Hepatic stellate cell (primary cell): ENCODE data around the gene GPR158.

Experiments
- DNase-seq: peaks from one replicate; pipeline ENCODE4 v3.0.0; 2011; ENCODE audit warnings: low spot score

GPR158 gene

DNA sequence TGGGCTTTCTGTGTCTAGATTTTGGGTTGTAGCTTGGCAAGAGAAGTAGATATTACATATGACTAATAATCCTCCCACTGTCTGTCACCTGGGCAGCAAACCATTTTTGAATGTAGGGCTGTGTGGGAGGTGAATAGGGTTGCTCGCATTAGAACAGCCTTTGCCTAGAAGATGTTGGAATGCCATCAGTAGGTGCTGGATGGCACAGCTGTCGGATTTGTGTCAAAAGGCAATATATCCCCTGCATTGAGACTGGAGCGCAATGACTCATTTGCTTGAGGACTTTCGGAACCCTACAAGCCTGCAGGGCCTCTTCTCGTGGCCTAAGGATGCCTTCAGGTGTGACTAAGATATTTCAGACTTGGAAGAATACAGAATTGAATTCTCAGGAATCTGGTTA, 323.8 kb downstream of the GPR158 start:
- no peak for DNase-seq

DNA sequence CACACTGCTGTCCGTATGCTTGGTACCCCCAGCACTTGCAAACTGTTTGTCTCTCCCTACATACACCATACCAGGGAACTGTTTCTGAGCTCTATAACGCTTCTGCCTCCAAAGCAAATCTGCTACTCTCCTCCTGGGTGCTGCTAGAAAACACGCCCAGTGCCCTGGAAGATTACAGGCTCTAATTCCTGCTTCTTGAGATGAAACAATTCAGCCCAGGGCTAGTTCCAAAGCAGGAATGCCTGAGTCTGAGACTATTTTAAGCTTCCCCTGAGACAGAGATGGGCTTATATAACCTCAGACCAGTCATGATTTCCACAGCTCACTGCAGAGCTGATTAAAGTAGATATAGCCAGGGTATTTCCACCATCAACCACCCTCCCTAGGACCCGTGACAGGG, 327.1 kb downstream of the GPR158 start:
- DNase-seq: no peak

DNA sequence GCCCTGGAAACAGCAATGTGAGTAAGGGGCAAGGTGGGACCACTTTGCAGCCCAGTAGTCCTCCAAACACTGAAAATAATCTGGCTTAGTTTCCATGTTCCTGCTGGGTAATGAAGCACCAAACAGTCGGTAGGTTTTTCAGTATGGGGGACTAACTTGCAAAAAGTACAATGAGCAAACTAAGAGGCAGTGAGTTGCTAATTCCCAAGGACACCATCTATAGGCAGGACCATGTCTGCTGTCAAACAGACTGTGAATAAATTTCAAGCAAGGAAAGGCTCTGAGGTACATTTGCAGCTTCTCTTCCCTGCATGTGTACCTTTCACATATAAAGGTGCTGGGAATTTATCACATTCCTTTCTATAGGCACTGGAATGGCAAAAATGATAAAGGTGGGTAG, 327.7 kb downstream of the GPR158 start:
- no peak for DNase-seq

DNA sequence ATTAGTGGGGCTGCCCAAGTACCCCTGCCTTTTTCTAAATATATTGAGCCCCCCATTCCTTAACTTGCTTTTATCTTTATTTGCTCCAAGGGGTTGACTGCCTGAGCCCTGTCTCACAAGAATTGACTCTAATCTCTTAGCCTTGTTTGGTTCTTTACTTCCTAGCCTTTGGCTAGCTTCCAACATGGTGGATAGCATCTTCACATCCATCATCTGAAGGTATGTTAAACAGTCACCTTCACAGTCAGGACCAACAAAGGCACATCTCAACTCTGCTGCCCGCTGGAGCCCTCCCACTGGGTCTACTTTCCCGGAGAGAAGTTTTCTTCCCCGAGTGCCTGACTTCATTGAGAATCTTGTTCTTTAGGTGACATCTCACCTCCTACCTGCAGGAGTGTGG, 329.5 kb downstream of the GPR158 start:
- no peak for DNase-seq

DNA sequence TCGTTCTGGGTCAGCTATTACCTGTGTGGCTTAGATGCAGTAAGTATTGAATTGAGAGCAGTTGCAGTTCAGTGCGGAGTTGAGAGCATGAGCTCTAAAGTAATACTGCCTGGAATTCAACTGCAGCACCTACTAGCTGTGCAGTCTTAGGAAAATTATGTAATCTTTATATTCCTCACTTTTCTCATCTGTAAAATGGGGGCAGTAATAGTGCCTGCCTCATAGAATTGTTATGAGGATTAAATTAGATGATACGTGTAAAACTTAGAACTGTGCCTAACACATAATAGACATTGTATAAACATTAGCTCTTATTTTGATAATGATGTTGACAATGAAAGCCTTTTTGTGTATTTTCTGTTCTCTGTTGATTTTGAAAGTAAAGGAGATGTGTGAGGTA, 330.0 kb downstream of the GPR158 start:
- no peak for DNase-seq

DNA sequence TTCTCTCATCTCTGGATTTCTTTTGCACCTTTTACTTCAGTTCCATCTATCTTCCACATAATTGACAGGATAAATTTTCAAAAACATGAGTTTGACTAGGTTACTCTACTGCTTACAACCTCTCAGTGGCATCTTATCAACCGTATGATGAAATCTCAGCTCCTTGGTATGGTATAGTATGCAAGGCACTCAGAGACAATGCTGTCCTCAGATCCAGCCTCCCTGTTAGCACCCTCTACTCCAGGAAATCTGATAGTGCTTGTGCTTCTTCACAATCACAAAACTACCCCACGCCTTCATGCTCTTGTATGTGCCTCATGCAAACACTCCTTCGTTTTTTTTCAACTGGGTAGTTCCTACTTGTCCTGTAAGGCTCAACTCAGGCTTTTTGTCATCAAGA, 330.7 kb downstream of the GPR158 start:
- DNase-seq: no peak

DNA sequence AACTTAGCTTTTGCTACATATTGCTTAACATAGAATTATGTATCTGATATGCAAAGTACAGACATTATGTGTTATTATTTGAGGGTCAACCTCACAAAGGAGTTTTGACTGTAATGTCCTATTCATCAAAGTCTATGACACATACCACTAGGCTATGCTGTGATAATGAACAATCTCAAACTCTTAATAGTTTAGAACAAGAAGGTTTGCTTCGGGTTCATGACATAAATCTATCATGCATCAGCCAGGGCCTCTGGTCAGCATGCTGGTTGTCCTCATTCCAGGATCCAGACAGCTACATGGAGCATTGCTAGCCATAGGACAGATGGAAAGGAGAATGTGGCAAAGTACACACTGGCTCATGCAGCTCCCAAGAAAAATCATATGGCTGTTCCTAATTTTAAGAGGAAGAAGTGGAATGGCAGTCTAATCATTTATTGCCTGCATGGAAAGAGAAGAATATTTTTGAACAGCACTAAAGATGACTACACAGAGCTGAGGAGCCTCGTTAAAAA, 332.1 kb downstream of the GPR158 start:
- no peak for DNase-seq

DNA sequence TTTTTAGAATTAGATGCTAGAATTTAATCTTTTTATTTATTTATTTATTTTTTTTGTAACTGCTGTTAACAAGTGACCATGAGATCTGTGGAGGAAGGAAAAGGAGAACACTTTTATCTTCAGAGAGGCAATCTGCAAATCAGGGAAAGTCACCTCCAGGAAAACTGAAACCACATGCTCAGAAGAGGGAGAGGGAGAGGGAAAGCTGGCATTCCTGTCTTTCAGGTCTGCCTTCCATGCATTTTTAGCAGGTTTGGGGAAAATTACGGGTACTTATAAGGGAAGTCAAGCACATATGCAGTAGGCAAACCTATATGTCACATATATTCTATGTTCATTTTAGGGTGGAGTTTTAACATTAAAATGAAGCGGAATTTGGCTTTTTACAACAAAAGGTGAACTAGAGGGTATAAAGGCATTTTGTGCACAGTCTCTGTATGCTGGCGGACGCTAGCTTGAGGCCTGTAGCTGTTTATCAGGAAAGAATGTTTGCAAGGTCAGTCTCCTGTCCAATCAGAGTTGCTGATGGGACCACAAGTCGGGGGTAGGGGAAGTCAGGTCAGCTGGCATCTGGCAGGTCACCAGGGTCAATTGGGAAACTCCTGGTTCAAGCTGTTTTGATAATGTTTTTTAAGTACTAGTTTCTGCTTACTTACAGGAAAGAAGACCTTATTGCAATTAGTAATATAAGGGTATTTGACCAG, 333.5 kb downstream of the GPR158 start:
- no peak for DNase-seq

DNA sequence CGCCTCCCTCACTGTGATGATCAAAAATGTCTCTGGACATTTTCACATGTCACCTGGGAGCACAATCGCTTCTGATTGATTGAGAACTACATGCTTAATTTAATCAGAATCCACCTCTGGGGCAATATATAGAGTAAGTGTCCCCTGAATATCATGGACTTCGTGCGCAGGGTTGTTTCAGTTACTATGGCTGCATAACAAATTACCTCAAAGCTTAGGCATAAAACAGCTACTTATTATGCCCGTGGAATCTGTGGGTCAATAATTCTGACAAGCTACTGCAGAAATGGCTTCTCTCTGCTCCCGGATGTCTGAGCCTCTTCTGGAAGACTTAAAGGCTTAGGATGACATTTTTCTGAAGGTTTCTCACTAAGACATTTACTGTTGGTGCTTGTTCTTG, 334.4 kb downstream of the GPR158 start:
- no peak for DNase-seq

DNA sequence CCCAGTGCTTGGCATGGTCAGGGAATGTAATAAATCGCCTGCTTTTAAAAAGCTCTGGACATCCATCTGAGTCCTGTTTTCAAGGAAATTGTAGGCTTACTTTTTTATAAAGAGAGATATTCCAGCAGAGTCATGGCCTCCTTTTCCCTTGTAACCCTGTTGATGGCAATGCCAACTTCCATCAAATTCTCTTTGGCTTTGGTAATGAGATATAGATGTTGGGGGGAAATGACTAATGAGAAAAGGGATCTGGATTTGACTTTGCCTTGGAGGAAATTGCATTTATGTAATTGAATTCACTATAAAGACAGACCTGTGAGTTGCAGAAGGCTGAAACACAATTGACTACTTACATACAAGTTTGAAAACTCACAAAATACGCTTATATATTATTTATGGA, 347.5 kb downstream of the GPR158 start:
- no peak for DNase-seq

DNA sequence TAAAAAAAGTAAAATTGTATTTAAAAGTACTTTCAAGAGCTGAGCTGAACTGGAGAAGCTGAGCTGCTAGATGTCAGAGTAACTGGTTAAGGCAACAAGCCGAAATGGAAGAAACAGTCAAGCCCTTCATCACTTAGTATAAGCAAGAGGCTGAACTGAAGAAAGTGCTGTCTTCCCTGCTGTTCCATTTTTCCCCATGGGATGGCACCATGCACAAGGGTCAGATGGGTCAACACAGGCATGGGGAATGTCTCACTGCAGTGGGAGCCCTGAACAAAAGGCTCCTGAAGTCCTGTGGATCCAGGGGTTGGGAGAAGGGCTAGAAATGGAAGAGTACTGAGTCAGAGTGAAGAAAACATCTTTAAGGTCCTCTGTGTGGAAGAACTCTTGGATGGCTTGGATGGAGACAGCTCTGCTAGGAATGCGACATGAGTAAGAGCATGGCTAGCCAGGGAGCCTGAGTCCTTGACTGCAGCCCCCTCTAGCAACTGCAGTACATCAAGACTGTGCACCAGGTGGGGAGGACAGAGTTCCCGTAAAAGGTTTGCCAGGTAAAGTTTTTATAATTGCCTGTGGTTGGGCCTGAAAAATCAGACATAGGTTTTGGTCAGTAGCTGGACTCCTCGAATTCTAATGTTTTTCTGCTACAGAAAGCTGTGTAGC, 348.3 kb downstream of the GPR158 start:
- no peak for DNase-seq

DNA sequence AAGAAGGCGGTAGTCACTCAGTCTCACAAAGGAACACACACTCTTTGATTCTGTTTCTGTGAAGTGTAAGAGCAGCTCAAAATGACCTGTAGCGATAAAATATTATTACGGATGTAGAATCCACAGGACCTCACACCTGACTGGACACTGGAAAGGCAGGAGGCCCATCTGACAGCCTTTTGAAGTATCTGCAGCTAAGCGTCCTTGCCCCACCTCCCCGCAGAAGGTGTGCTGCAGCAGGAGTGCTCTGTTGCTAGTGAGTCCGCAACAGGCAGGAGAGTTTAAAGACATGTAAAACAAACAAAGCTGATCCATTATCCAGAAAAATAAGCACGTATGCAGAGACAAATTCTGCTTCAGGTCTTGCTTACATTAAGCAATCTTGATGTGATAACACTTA, 355.5 kb downstream of the GPR158 start:
- DNase-seq: no peak

DNA sequence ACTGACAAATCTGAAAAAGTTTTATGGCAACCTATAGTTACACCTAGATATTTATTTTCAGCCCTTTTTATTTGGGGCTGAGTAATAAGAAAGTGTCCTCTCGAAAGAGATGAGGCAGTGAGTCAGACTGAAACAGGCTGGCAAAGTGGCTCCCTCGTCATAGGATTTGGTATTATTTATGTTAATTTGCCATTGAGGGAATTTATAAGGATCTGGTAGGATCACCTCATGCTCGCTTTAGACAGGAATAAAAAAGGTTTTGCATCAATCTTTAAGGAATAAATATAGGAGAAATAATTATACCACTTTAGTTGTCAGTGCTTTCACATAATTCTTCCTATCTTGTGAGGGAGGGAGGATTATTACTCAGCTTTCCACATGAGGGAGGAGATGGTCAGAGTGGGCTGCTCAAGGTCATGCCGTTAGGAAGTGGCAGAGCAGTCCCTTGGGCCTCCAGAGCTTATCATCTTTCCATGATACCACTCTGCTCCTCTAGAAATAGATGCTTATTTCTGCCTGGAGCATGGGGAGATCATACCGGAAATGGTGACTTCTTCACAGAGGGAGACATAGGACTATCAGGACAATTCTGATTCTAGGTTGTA, 356.8 kb downstream of the GPR158 start:
- no peak for DNase-seq

DNA sequence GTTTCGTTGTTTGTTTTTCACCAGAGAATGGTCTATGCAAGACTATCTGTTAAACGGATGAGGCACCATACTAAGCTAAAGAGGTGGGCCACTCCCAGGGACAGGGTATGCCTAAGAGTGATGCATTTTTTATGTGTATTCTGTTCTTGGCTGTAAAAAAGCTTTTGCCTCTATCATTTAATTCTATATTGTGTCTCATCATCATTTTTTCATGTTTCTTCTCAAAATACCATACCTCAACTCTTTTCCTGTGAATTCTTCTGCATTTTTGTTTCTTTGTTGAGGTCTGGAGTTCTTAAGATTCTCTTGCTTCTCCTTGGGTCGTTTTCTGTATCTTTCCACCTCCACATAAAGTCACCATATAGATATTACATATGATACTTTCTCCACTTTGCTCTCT, 357.4 kb downstream of the GPR158 start:
- no peak for DNase-seq

DNA sequence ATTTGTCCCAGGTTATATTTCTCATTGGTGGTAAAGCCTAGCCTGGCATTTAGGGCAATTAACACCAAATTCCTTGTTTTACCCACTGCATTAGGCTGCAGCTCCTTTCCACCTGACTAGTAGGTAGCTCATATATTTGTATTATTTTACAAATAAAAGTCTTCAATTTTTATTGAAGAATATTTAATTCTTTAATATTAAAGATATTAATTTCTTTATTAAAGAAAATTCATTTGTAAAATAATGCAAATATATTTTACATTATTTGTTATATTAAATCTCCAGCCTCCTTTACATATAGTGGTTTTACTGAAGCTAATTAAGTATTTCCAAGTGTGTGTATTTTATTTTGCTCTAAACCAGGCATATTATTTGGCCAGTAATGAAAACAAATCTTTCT, 361.2 kb downstream of the GPR158 start:
- no peak for DNase-seq

DNA sequence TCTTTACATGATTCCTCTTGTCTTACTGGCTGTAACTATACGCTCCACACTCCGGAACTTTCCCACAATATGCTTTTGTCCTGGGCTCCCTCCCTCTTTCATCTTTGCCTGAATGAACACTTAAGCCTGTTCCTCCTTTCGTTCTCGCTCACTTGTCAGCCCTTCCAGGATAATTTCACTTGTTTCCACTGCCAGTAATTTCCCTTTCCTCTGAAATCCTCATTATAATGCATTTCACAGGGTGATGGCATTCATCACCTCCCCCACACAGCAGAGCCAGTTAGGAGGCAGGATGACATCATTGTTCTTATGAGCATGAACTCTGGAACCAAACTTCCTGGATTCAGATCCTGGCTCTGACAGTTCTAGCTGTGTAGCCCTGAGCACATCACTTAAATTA, 372.6 kb downstream of the GPR158 start:
- DNase-seq: no peak

DNA sequence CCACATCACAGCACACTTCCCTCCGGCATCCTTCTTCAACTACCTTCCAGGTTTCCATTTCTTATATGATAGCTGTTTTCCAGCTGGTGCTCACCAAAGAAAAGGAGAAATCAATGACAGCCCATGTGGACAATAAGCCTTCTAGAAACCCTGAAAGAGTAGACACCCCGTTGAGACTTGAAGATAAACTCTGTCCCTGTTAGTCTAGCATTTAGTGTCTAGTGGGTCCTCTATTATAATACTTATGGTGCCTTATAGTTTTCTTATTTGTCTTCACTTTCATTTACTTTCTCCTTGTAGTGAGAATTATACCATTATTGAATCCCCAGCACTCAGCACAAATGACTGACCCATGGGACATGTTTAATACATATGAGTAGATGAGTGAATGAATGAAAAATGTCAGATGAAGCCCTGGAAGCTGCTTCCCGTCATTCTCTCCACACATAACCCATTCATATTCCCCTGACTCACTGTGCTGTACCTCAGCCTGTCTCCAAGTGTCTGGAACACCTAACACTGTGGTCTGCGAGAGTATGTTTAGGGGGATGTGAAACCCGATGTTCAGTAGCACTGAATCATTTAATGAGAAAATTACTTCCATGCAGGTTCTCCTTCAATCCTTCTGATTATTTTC, 377.6 kb downstream of the GPR158 start:
- DNase-seq: no peak

DNA sequence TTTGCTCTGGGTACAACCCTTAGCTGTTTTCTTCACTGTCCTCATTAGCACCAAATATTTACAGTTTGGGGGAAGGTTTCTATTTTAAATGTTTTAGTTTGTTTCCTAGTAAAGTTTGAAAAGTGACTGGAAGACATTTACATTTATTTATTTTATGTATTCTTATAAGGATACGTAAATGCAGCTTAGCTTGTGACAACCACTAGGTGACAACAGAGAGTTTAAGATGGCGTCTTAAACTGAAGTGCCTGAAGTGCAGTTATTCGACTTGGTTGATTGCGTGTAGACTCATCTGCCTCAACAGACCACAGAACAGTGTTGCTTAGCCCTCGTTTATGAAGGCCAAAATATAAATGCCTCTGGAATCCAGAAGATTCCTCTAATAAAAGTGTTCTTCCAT, 381.1 kb downstream of the GPR158 start:
- DNase-seq: no peak

DNA sequence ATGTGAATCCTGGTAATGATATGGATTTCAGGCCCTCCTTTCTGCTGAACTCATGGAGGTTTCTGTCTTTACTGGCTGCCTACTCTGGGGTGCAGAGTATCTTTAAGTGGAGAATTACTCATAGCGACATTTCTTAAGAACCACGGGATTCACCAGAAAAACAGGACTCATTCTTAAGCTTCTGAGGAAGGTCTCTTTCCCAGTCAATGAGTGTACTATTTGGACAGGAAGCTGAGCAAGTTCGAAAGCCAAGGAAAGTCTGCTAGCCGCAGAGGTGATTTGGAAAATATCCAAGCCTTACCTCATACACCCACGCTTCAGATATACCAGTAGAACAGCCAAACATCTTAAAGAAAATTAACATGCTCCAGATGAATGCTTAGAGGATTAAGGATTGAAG, 381.7 kb downstream of the GPR158 start:
- DNase-seq: no peak

DNA sequence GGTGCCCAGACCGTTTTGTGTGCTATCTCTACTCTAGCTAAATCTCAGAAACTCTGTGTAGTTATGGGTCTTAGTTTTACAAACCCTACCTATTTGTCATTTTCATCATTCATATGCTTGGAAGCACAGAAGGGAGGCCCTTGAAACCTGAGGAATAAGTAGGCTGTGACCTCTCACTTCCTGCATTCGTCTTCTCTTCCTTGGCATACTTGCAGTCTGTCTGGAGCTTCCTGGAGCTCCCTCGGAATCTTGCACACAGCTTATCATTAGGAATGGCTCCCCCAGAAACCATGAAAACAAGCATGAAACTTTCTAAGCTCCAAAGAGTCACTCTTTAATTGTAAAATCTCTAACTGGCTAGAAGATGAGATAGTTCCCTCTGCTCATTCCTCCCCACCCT, 382.3 kb downstream of the GPR158 start:
- no peak for DNase-seq

DNA sequence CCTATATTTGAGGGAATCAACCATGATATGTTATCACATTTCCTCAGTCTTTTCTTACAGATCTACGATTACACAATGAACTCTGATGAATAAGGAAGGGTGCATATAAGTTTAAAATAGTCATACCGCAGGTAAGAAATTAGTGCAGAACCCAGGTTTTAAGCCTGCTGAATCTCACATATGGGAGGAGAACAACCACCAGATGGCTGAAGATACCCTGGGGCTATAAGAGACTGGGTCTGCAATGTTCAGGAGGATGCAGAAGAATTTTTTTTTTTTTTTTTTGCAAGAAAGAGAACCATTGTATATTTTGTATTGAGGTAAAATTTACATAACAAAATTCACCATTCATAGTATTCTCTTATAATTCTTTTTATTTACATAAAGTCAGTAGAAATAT, 387.0 kb downstream of the GPR158 start:
- DNase-seq: no peak

DNA sequence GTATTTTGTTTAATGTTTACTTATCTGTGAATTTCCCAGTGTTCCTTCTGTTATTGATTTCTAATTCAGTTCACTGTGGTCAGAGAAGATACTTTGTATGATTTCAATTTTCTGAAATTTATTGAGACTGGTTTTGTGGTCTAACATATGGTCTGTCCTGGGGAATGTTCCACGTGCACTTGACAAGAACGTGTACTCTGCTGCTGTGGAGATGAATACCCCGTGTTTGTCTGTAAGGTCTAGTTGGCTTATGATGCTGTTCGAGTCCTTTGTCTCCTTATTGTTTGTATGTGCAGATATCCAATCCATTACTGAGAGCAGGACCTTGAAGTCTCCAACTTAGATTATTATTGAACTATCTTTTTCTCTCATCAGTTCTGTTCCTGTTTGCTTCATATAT, 387.7 kb downstream of the GPR158 start:
- no peak for DNase-seq

DNA sequence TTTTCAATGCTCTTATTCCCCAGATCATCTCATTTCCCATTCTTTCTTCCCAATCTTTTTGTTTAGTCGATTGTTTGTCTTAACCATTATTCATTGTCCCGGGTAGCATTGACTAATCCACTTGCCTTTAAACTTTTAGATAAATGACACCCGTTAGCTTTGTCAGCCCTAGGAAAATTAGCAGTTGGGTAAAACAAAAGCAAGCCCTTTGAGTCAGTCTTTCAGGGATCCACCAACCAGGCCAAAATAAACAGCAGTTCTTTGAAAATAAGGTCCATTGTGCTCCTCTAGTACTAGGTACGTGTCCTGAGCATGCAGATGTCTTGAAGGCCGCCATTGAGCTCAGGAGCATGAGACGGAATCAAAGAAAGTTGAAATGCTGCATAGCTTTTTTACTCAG, 389.6 kb downstream of the GPR158 start:
- no peak for DNase-seq
